GM20000 (cell line): ENCODE measurements around the gene IGSF6.

Source experiments
- DNase-seq: peaks from one replicate; pipeline ENCODE4 v3.0.0; 2012; ENCODE audit warnings: low spot score
- CTCF ChIP-seq: IDR thresholded peaks from 2 replicates; pipeline ENCODE4 v1.5.1; 2012; ENCODE audit warnings: mild to moderate bottlenecking, control low read depth; ENCODE audit errors: extremely low read depth, missing control alignments

IGSF6 gene

GRCh38 chr16:21664801-21665492 is 12.5 kb upstream of the IGSF6 start:
- no peak for TF ChIP-seq CTCF

GRCh38 chr16:21663889-21664647 is 11.7 kb upstream of the IGSF6 start, which contains the start of gene OTOA:
Gene OTOA (plus strand): TSS chr16:21663968. CDS start chr16:21678515, 14,547 bp downstream.
- no peak for TF ChIP-seq CTCF
- no peak for DNase-seq

More at GRCh38 chr16:21664801-21665492, 12.5 kb upstream of the IGSF6 start:
- DNase-seq = no peak

- no peak for TF ChIP-seq CTCF
- no peak for DNase-seq
Observed at GRCh38 chr16:21659124-21659523, 6.7 kb upstream of the IGSF6 start.

- DNase-seq = peak; percentile 65
- peak; percentile 42 for TF ChIP-seq CTCF
Observed at GRCh38 chr16:21656795-21657768, 4.7 kb upstream of the IGSF6 start.

- no peak for TF ChIP-seq CTCF
- DNase-seq = no peak
Observed at GRCh38 chr16:21654881-21655280, 2.5 kb upstream of the IGSF6 start.

- TF ChIP-seq CTCF = no peak
- no peak for DNase-seq
Observed at GRCh38 chr16:21654466-21654865, 2.1 kb upstream of the IGSF6 start.

- DNase-seq = no peak
- no peak for TF ChIP-seq CTCF
Observed at GRCh38 chr16:21653571-21653970, 1.2 kb upstream of the IGSF6 start.
